Measurements from ENCODE around the gene DIDO1. TPM values are rescaled to one million over a fixed set of nuclear protein-coding genes. Genes with fewer than 3 reads are reported as not detected.

Gene DIDO1
- total RNA-seq, 1 donor from 2014 or later = 41.6 TPM

DNA sequence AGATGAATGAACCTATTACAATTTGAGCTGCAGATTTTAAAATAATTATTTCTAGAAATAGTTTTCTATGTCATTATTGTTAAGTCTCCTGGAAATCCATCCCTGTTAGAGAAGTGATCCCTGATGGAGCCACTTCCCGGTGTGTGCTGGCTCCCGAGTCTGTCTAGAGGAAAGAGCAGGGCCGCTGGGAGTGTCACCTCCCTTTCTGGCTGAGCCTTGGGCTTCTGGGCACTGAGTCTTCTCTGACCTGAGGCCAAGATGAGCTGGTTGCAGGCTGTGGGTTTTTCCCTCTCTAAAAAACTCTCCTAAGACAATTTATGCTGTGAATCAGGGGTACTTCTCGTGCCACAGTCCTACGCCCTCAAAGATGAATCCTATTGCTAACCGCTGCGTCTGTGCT lies 35.9 kb downstream of the DIDO1 start:
- H3K27me3 Mint-ChIP-seq (ENCODE audit: low read depth) = no peaks in the 10 kb centered on the region
- TF ChIP-seq, protein P1, sequence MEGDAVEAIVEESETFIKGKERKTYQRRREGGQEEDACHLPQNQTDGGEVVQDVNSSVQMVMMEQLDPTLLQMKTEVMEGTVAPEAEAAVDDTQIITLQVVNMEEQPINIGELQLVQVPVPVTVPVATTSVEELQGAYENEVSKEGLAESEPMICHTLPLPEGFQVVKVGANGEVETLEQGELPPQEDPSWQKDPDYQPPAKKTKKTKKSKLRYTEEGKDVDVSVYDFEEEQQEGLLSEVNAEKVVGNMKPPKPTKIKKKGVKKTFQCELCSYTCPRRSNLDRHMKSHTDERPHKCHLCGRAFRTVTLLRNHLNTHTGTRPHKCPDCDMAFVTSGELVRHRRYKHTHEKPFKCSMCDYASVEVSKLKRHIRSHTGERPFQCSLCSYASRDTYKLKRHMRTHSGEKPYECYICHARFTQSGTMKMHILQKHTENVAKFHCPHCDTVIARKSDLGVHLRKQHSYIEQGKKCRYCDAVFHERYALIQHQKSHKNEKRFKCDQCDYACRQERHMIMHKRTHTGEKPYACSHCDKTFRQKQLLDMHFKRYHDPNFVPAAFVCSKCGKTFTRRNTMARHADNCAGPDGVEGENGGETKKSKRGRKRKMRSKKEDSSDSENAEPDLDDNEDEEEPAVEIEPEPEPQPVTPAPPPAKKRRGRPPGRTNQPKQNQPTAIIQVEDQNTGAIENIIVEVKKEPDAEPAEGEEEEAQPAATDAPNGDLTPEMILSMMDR (IDR thresholded peaks at IDR 0.05) = no peak

DNA sequence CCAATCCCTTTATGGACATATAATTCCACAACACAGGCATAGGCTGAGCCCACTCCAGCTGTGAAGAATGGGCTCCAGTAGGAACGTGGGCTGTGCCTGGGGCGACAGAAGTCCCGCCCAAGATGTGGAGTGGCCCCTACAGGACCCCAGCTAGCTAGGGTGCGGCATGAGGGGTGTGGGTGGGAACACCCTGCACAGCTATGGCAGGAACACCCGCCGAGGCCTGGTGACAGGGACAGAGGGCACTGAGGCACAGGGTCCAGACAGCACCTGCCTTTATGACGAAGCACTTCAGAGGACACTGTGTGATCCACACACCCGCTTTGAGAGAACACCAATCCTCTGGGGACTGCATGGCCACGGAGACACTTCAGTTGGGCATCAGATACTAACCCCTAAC lies 36.4 kb downstream of the DIDO1 start:
- H3K36me3 Mint-ChIP-seq (ENCODE audit: low read depth) = peaks cover 47% of the 10 kb centered on the region
- peaks cover 20% of the 10 kb centered on the region for H3K4me1 Mint-ChIP-seq (ENCODE audit: low read depth)
- DNase-seq (ENCODE audit: low spot score) = peak; percentile 93

More for the DNA sequence above, 35.9 kb downstream of the DIDO1 start:
- H3K9me3 Mint-ChIP-seq (ENCODE audit: low read depth) = no peaks in the 10 kb centered on the region
- H3K36me3 Mint-ChIP-seq (ENCODE audit: low read depth) = peaks cover 49% of the 10 kb centered on the region
- no peak for DNase-seq (ENCODE audit: low spot score)
- no peak overlapping the region for H3K27ac Mint-ChIP-seq (ENCODE audit: unreplicated experiment)
- H3K4me3 Mint-ChIP-seq (ENCODE audit: unreplicated experiment) = no peak overlapping the region
- peaks cover 20% of the 10 kb centered on the region for H3K4me1 Mint-ChIP-seq (ENCODE audit: low read depth)

DNA sequence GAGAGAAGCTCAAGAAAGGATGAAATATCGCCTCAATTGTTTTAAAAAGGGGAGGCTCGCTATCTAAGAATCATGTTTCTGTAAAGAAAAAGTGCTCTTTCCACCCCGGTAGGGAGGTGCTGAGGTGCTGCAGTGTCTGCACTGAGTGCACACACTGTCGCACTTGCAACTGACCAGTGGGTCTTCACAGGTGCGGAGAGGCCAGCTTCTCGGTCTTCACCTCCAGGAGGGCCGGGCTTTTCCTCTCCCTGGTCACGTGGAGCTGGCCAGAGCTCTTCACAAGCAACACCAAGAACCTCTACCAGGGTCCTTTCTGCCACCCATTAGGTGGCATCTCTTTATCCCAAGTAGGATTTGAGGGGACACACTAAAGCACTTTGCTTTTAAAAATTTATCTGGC lies 36.9 kb downstream of the DIDO1 start:
- no peak overlapping the region for H3K27ac Mint-ChIP-seq (ENCODE audit: unreplicated experiment)
- peaks cover 20% of the 10 kb centered on the region for H3K4me1 Mint-ChIP-seq (ENCODE audit: low read depth)
- H3K36me3 Mint-ChIP-seq (ENCODE audit: low read depth) = peaks cover 47% of the 10 kb centered on the region
- TF ChIP-seq, protein P1 (IDR thresholded peaks at IDR 0.05) = no peak
- H3K4me3 Mint-ChIP-seq (ENCODE audit: unreplicated experiment) = no peak overlapping the region
- no peaks in the 10 kb centered on the region for H3K27me3 Mint-ChIP-seq (ENCODE audit: low read depth)
- DNase-seq (ENCODE audit: low spot score) = peak; percentile 63
- no peaks in the 10 kb centered on the region for H3K9me3 Mint-ChIP-seq (ENCODE audit: low read depth)

More for the DNA sequence above, 36.4 kb downstream of the DIDO1 start:
- no peak overlapping the region for H3K27ac Mint-ChIP-seq (ENCODE audit: unreplicated experiment)
- H3K27me3 Mint-ChIP-seq (ENCODE audit: low read depth) = no peaks in the 10 kb centered on the region
- H3K9me3 Mint-ChIP-seq (ENCODE audit: low read depth) = no peaks in the 10 kb centered on the region
- TF ChIP-seq, protein P1 (IDR thresholded peaks at IDR 0.05) = no peak
- H3K4me3 Mint-ChIP-seq (ENCODE audit: unreplicated experiment) = no peak overlapping the region

DNA sequence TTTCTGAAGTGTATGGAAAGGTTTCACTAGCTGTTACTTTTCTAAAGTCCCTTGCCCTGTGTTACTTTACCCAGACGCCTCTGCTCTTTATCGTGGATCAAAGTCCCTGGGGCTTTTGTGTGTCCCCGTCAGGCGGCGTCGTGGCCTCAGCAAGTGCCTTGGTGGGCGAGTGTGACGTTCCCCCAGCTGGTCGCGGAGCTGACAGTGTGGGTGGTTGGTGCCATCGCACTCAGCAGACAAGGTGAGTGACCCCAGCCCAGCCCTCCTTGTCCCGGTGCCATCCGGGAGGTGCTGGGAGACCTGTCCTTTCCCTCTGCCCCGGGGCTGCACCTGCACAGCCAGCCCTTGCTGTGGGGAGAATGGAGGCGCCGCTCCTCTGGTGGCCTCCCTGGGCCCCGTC lies 37.4 kb downstream of the DIDO1 start:
- Mint-ChIP-seq H3K4me1 (ENCODE audit: low read depth) (peaks cover 20% of the 10 kb centered on the region), H3K36me3 (ENCODE audit: low read depth) (peaks cover 42% of the 10 kb centered on the region), H3K27ac (ENCODE audit: unreplicated experiment) (no peak overlapping the region), H3K4me3 (ENCODE audit: unreplicated experiment) (no peak overlapping the region), H3K9me3 (ENCODE audit: low read depth) (no peaks in the 10 kb centered on the region), H3K27me3 (ENCODE audit: low read depth) (no peaks in the 10 kb centered on the region)
- DNase-seq (ENCODE audit: low spot score) = peak; percentile 93
- TF ChIP-seq, protein P1 (IDR thresholded peaks at IDR 0.05) = no peak

DNA sequence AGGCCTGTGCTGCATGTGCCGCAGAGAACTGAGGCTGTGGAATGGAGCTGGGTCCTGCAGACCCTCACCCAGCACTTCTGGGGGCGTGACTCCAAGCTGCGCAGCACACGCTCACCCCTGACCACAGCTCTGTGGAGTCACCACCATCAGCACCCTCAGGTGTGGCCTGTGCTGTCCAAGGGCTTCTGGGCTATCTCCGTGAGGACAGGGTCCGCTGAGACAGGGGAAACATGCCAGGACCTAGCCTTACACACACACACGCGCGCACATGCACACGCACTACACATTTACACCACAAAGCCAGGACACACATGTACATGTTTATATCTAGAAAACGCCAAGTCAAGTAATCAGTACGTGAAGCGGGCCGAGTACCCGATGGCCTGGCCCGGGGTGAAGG lies 37.9 kb downstream of the DIDO1 start:
- TF ChIP-seq, protein P1 (IDR thresholded peaks at IDR 0.05) = no peak
- H3K4me3 Mint-ChIP-seq (ENCODE audit: unreplicated experiment) = no peak overlapping the region
- H3K36me3 Mint-ChIP-seq (ENCODE audit: low read depth) = peaks cover 37% of the 10 kb centered on the region
- peak overlapping the region; percentile 91 for H3K27ac Mint-ChIP-seq (ENCODE audit: unreplicated experiment)
- H3K9me3 Mint-ChIP-seq (ENCODE audit: low read depth) = no peaks in the 10 kb centered on the region
- DNase-seq (ENCODE audit: low spot score) = peak; percentile 56
- no peaks in the 10 kb centered on the region for H3K27me3 Mint-ChIP-seq (ENCODE audit: low read depth)
- H3K4me1 Mint-ChIP-seq (ENCODE audit: low read depth) = peaks cover 20% of the 10 kb centered on the region

All from chondrocyte (in vitro differentiated cells).